Measurements from ENCODE around the gene FCN1. TPM values are rescaled to one million over a fixed set of nuclear protein-coding genes. Genes with fewer than 3 reads are reported as not detected.

FCN1 gene
- total RNA-seq, 1 experiment from 2014 or later: not detected

GRCh38 chr9:134946663-134947062 is 29.0 kb upstream of the FCN1 start:
- POLR2A ChIA-PET: no interaction called here
- no TSS peak for BruUV-seq (replicated peaks)

DNA sequence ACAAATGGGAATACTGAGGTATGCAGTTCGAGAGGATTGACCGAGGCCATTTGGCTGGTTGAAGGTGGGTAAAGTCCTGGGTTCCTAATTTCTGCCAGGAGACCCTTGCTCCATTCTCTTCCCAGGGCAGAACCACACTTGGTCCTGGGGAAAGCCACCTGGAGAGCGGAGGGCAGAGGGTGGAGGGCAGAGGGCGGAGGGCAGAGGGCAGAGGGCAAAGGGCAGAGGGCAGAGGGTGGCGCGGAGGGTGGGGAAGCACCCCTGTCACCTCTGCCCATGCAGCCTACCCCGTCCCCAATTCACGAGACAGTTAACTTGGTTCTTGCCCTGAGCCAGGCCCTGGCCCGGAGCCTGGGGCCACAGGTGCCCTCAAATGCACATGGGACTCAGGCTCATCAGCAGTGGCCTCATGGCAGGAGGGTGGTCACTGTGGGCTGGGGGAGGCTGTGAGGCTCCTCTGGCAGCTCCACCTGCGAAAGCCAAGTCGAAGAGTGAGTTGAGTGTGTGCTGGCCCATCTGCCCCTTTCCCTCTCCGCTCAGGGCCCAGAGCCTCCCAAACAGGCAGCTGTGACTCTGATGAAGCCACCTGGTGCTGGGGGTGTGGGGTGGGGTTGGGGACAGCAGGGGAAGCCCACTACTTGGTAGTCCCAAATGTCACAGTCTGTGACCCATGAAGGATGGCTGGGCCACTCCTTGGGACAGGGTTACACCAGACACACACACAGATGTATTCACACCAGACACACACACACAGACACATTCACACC is 28.0 kb upstream of the FCN1 start:
- intact Hi-C loops (cut with micrococcal nuclease): no loop called here
- Mint-ChIP-seq H3K9me3 (ENCODE audit: unreplicated experiment) (no peaks in the 10 kb centered on the region), H3K4me3 (ENCODE audit: unreplicated experiment) (no peak overlapping the region), H3K27me3 (ENCODE audit: insufficient read depth, unreplicated experiment) (peaks cover 8% of the 10 kb centered on the region), H3K36me3 (ENCODE audit: insufficient read depth, unreplicated experiment) (no peaks in the 10 kb centered on the region), H3K27ac (ENCODE audit: low read depth, unreplicated experiment) (no peak overlapping the region), H3K4me1 (ENCODE audit: insufficient read depth, unreplicated experiment) (no peaks in the 10 kb centered on the region)
- CTCF ChIA-PET: no interaction called here
- BruUV-seq (replicated peaks): no TSS peak
- POLR2A ChIA-PET: no interaction called here
- TF ChIP-seq, protein P1, sequence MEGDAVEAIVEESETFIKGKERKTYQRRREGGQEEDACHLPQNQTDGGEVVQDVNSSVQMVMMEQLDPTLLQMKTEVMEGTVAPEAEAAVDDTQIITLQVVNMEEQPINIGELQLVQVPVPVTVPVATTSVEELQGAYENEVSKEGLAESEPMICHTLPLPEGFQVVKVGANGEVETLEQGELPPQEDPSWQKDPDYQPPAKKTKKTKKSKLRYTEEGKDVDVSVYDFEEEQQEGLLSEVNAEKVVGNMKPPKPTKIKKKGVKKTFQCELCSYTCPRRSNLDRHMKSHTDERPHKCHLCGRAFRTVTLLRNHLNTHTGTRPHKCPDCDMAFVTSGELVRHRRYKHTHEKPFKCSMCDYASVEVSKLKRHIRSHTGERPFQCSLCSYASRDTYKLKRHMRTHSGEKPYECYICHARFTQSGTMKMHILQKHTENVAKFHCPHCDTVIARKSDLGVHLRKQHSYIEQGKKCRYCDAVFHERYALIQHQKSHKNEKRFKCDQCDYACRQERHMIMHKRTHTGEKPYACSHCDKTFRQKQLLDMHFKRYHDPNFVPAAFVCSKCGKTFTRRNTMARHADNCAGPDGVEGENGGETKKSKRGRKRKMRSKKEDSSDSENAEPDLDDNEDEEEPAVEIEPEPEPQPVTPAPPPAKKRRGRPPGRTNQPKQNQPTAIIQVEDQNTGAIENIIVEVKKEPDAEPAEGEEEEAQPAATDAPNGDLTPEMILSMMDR (IDR thresholded peaks at IDR 0.05; ENCODE audit: unreplicated experiment): no peak
- no peak for DNase-seq (ENCODE audit: unreplicated experiment)

More at GRCh38 chr9:134946663-134947062, 29.0 kb upstream of the FCN1 start:
- DNase-seq (ENCODE audit: unreplicated experiment): no peak
- Mint-ChIP-seq H3K4me3 (ENCODE audit: unreplicated experiment) (no peak overlapping the region), H3K4me1 (ENCODE audit: insufficient read depth, unreplicated experiment) (no peaks in the 10 kb centered on the region), H3K27me3 (ENCODE audit: insufficient read depth, unreplicated experiment) (no peaks in the 10 kb centered on the region), H3K27ac (ENCODE audit: low read depth, unreplicated experiment) (no peak overlapping the region), H3K9me3 (ENCODE audit: unreplicated experiment) (peaks cover 2% of the 10 kb centered on the region), H3K36me3 (ENCODE audit: insufficient read depth, unreplicated experiment) (no peaks in the 10 kb centered on the region)
- intact Hi-C loops (cut with micrococcal nuclease): no loop called here
- TF ChIP-seq, protein P1 (IDR thresholded peaks at IDR 0.05; ENCODE audit: unreplicated experiment): no peak
- CTCF ChIA-PET: no interaction called here

DNA sequence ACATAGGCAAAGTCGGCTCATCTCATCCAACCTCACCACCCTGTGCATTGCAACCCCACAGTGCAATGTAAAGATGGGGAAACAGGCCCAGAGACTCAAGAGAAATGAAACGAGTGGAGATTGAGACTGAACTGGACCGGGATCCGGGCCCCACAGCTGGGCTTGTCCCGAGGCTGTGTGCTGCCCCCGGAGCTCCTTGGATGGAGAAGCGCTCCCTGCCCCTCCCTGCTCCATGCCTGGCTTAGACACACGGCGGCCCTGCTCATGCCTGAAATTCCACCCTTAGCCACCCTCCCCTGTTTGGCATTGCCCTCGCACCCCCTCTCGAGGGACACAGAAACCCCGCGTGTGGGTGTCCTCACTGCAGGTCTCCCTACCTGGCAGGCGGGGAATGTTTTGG is 27.2 kb upstream of the FCN1 start:
- Mint-ChIP-seq H3K36me3 (ENCODE audit: insufficient read depth, unreplicated experiment) (no peaks in the 10 kb centered on the region), H3K27ac (ENCODE audit: low read depth, unreplicated experiment) (no peak overlapping the region), H3K27me3 (ENCODE audit: insufficient read depth, unreplicated experiment) (peaks cover 14% of the 10 kb centered on the region), H3K9me3 (ENCODE audit: unreplicated experiment) (no peaks in the 10 kb centered on the region), H3K4me1 (ENCODE audit: insufficient read depth, unreplicated experiment) (no peaks in the 10 kb centered on the region), H3K4me3 (ENCODE audit: unreplicated experiment) (no peak overlapping the region)
- DNase-seq (ENCODE audit: unreplicated experiment): no peak
- CTCF ChIA-PET: no interaction called here
- BruUV-seq (replicated peaks): no TSS peak
- intact Hi-C loops (cut with micrococcal nuclease): no loop called here
- TF ChIP-seq, protein P1 (IDR thresholded peaks at IDR 0.05; ENCODE audit: unreplicated experiment): no peak
- POLR2A ChIA-PET: no interaction called here

DNA sequence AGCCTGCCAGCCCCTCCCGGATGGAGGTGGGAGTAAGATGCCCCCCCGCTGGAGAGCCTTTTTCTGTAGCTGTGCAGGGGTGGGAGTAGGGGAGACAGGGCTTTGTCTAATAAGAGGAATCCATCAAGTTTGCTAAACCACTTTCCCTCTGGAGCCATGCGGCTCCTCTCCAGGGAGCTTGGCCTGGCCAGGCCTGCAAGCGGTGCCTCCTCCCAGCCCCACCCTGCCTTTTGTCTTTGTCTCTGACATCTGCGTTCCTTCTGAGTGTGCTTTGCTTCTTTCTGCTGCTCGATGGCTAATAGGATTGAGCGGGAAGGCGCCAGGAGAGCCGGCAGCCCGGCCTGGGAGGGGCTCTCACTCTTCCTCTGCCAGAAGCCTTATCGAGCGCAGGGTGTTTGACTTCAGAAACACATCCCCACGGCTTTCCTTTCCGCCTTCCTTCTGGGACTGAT is 26.7 kb upstream of the FCN1 start:
- H3K9me3 Mint-ChIP-seq (ENCODE audit: unreplicated experiment): no peaks in the 10 kb centered on the region
- H3K27me3 Mint-ChIP-seq (ENCODE audit: insufficient read depth, unreplicated experiment): peaks cover 20% of the 10 kb centered on the region
- ChIA-PET CTCF (no interaction called here), POLR2A (no interaction called here)
- TF ChIP-seq, protein P1 (IDR thresholded peaks at IDR 0.05; ENCODE audit: unreplicated experiment): no peak
- no TSS peak for BruUV-seq (replicated peaks)
- H3K27ac Mint-ChIP-seq (ENCODE audit: low read depth, unreplicated experiment): no peak overlapping the region
- no peaks in the 10 kb centered on the region for H3K36me3 Mint-ChIP-seq (ENCODE audit: insufficient read depth, unreplicated experiment)
- DNase-seq (ENCODE audit: unreplicated experiment): no peak
- H3K4me1 Mint-ChIP-seq (ENCODE audit: insufficient read depth, unreplicated experiment): no peaks in the 10 kb centered on the region
- intact Hi-C loops (cut with micrococcal nuclease): no loop called here
- no peak overlapping the region for H3K4me3 Mint-ChIP-seq (ENCODE audit: unreplicated experiment)

All from MCF 10A (cell line).